ENCODE data around the gene EMX1.

DNA sequence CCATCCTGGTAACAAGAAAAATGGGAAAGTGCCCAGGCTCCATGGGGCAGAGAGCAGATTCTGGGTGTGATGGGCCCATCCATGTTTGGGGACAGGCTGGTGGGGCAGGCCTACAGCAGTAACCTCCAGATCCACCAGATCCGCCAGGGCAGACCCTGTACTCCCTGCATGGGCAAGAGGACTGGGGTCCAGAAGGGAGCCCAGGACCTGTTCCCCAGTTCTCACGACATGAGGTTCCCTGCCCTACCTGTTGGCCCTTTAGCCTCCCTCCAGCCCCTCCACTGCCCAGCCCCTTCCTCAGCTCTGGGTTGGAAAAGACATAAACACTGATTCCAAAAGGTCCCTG lies 38.7 kb downstream of the EMX1 start:
- TF ChIP-seq POLR2A (IDR thresholded peaks at IDR 0.05; ENCODE audit: low read length) (no peak), GATA1 (IDR thresholded peaks at IDR 0.05; ENCODE audit: low read depth, low read length) (no peak)

Measured in erythroblast (primary cell).